Natural killer cell (primary cell): ENCODE measurements around the gene LRRC4B. TPM values are rescaled to one million over a fixed set of nuclear protein-coding genes. Genes with fewer than 3 reads are reported as not detected.

Experiments
- ATAC-seq, 3 donors: fragments of 150-1000 bp in 2 of 3; fragments of 200-7000 bp in 1 of 3; cut with Tn5 transposase; 1 replicate in 1 of 3; 2 replicates in 2 of 3; pipeline ENCODE4 v1.10.0; 2021; ENCODE audit warnings: mild to moderate bottlenecking in 2 of 3, moderate library complexity in 2 of 3
- DNase-seq, 2 donors: peaks; one replicate each; pipeline versions ENCODE4 v3.0.0 to v3.0.0-alpha.2; 2013 to 2021; ENCODE audit warnings: mixed read lengths in 1 of 2
- H3K27ac ChIP-seq: one replicate; pipeline ENCODE4 v1.5.1; 2013; ENCODE audit warnings: mild to moderate bottlenecking, low read length
- H3K27me3 ChIP-seq: one replicate; pipeline ENCODE4 v1.6.1; 2013; ENCODE audit warnings: low read length; ENCODE audit not compliant: control insufficient read depth, insufficient read depth
- H3K36me3 ChIP-seq: one replicate; pipeline ENCODE4 v1.6.1; 2013; ENCODE audit warnings: low read length; ENCODE audit not compliant: control insufficient read depth, insufficient read depth
- H3K4me1 ChIP-seq: one replicate; pipeline ENCODE4 v1.6.1; 2013; ENCODE audit warnings: low read length; ENCODE audit not compliant: control insufficient read depth, insufficient read depth
- H3K4me3 ChIP-seq: one replicate; pipeline ENCODE4 v1.5.1; 2013; ENCODE audit warnings: low read length
- H3K9me3 ChIP-seq: one replicate; pipeline ENCODE4 v1.6.1; 2013; ENCODE audit warnings: low read length; ENCODE audit not compliant: control insufficient read depth, insufficient read depth
- H3K27ac Mint-ChIP-seq, 2 donors: one replicate each; pipeline ENCODE4 v1.8.0; 2022; ENCODE audit warnings: mild to moderate bottlenecking in 2 of 2, mixed read lengths in 2 of 2, moderate library complexity in 1 of 2
- H3K27me3 Mint-ChIP-seq, 2 donors: one replicate each; pipeline ENCODE4 v1.8.0; 2022; ENCODE audit warnings: low read depth in 2 of 2, mixed read lengths in 2 of 2
- H3K36me3 Mint-ChIP-seq: one replicate; pipeline ENCODE4 v1.8.0; 2022; ENCODE audit warnings: mixed read lengths
- H3K4me1 Mint-ChIP-seq, 2 donors: one replicate each; pipeline ENCODE4 v1.8.0; 2022; ENCODE audit warnings: mixed read lengths in 2 of 2
- H3K4me3 Mint-ChIP-seq: one replicate; pipeline ENCODE4 v1.8.0; 2022; ENCODE audit warnings: mild to moderate bottlenecking, moderate library complexity, mixed read lengths
- H3K9me3 Mint-ChIP-seq, 2 donors: one replicate each; pipeline ENCODE4 v1.8.0; 2022; ENCODE audit warnings: mixed read lengths in 2 of 2
- CTCF ChIP-seq: fragments of 200-600 bp; IDR thresholded peaks from one replicate; pipeline ENCODE4 v1.8.0; 2022; ENCODE audit warnings: antibody characterized with exemption
- WGBS: methylation state at CpG from one replicate; pipeline ENCODE4 v1.1.7; 2013; ENCODE audit warnings: missing lambda C conversion rate; ENCODE audit not compliant: insufficient coverage; 5-methylcytosine and 5-hydroxymethylcytosine counted together
- intact Hi-C: fragments of 100-400 bp; cut with micrococcal nuclease; formaldehyde crosslinking; loops from one replicate; pipeline ENCODE4 v1.14.2; 2022
- total RNA-seq, 4 donors: library from RNA; stranded (reverse); fragments of 120-200 nt in 1 of 4; gene quantifications; one replicate each; pipeline versions ENCODE4 v1.2.3 to v1.2.4, GENCODE V29; 2013 to 2022

LRRC4B gene
- total RNA-seq, 3 donors from 2014 or later (not counting 1 experiment from before 2014, with no cell fraction given): not detected

GRCh38 chr19:50562329-50562728 lies 5.9 kb downstream of the LRRC4B start:
- no peak overlapping the region for H3K27ac ChIP-seq
- ATAC-seq (no peak), DNase-seq (no peak)
- no peak overlapping the region for H3K4me3 Mint-ChIP-seq
- peaks cover 39 to 44% of the 10 kb centered on the region in 2 donors for H3K27me3 Mint-ChIP-seq
- H3K27ac Mint-ChIP-seq: no peak overlapping the region
- intact Hi-C loops: no loop called here
- no peaks in the 10 kb centered on the region for H3K9me3 ChIP-seq
- no peaks in the 10 kb centered on the region for H3K36me3 Mint-ChIP-seq
- peaks cover 0 to 14% of the 10 kb centered on the region in 2 donors for H3K4me1 Mint-ChIP-seq
- no peak for TF ChIP-seq CTCF
- peaks cover 15% of the 10 kb centered on the region for H3K27me3 ChIP-seq
- H3K36me3 ChIP-seq: no peaks in the 10 kb centered on the region
- peaks cover 10% of the 10 kb centered on the region for H3K4me1 ChIP-seq
- WGBS: 68% methylated on average over 4 of the region's 4 CpGs
- no peak overlapping the region for H3K4me3 ChIP-seq
- H3K9me3 Mint-ChIP-seq: no peaks in the 10 kb centered on the region

DNA sequence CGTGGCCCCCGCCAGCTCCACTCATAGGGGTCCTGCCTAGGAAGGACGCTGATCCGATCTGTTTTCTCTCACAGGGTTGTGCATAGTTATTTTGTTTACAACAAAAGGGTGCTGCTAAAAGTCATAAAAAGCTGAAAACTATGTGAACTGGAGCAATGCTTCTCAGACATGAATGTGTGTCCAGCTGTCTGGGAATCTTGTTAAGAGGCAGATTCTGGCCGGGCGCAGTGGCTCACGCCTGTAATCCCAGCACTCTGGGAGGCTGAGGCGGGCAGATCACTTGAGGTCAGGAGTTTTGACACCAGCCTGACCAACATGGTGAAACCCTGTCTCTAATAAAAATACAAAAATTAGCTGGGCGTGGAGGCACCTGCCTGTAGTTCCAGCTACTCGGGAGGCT lies 8.6 kb downstream of the LRRC4B start:
- no peaks in the 10 kb centered on the region for H3K9me3 Mint-ChIP-seq
- 70% methylated on average over 10 of the region's 10 CpGs for WGBS

DNA sequence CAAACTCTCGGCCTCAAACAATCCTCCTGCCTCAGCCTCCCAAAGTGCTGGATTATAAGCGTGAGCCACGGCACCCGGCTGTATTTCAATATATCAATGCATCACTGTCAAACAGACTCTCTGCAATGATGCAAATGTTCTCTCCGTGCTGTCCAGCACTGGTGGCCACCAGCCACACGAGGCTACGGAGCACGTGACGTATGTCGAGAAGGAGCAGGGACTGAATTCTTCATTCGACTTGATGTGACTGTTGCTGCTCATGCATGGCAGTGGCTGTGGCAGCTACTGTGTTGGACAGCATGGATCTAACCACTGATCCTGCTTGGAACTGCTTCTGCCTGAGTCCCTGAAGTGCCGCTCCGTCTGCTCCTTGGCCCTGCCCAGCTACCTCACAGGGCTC lies 9.8 kb downstream of the LRRC4B start:
- no peaks in the 10 kb centered on the region for H3K36me3 Mint-ChIP-seq
- peaks cover 5 to 14% of the 10 kb centered on the region in 2 donors for H3K4me1 Mint-ChIP-seq
- Histone ChIP-seq H3K27ac (no peak overlapping the region), H3K4me3 (no peak overlapping the region), H3K27me3 (peaks cover 12% of the 10 kb centered on the region), H3K9me3 (no peaks in the 10 kb centered on the region), H3K36me3 (no peaks in the 10 kb centered on the region), H3K4me1 (peaks cover 13% of the 10 kb centered on the region)
- intact Hi-C loops: loop anchor here (5.0 kb wide), 1 partner anchor 201 kb away; no protein-coding TSS in a partner anchor
- no peak overlapping the region for H3K27ac Mint-ChIP-seq
- H3K27me3 Mint-ChIP-seq: peaks cover 30 to 40% of the 10 kb centered on the region in 2 donors
- DNase-seq: no peak
- 91% methylated on average over 13 of the region's 13 CpGs for WGBS
- no peak for ATAC-seq
- H3K9me3 Mint-ChIP-seq: no peaks in the 10 kb centered on the region
- no peak overlapping the region for H3K4me3 Mint-ChIP-seq
- no peak for TF ChIP-seq CTCF

More for the DNA sequence above, 8.6 kb downstream of the LRRC4B start:
- ATAC-seq: no peak
- H3K36me3 ChIP-seq: no peaks in the 10 kb centered on the region
- H3K4me3 ChIP-seq: no peak overlapping the region
- H3K27me3 ChIP-seq: peaks cover 12% of the 10 kb centered on the region
- H3K4me1 ChIP-seq: peaks cover 13% of the 10 kb centered on the region
- H3K36me3 Mint-ChIP-seq: no peaks in the 10 kb centered on the region
- H3K27ac ChIP-seq: no peak overlapping the region
- H3K27me3 Mint-ChIP-seq: peaks cover 33 to 42% of the 10 kb centered on the region in 2 donors
- no peak overlapping the region for H3K4me3 Mint-ChIP-seq
- peaks cover 5 to 14% of the 10 kb centered on the region in 2 donors for H3K4me1 Mint-ChIP-seq
- no peak for TF ChIP-seq CTCF
- intact Hi-C loops: loop anchor here (5.0 kb wide), 1 partner anchor 202 kb away; no protein-coding TSS in a partner anchor
- no peaks in the 10 kb centered on the region for H3K9me3 ChIP-seq
- DNase-seq: no peak
- no peak overlapping the region for H3K27ac Mint-ChIP-seq

GRCh38 chr19:50558039-50558438 lies 10.2 kb downstream of the LRRC4B start:
- no peak for DNase-seq
- Histone ChIP-seq H3K36me3 (no peaks in the 10 kb centered on the region), H3K4me1 (peaks cover 13% of the 10 kb centered on the region), H3K4me3 (no peak overlapping the region), H3K27me3 (peaks cover 12% of the 10 kb centered on the region), H3K27ac (no peak overlapping the region), H3K9me3 (no peaks in the 10 kb centered on the region)
- Mint-ChIP-seq H3K27ac (no peak overlapping the region), H3K4me1 (peaks cover 5 to 14% of the 10 kb centered on the region in 2 donors), H3K9me3 (no peaks in the 10 kb centered on the region), H3K27me3 (peaks cover 33 to 41% of the 10 kb centered on the region in 2 donors), H3K36me3 (no peaks in the 10 kb centered on the region), H3K4me3 (no peak overlapping the region)
- 92% methylated on average over 2 of the region's 4 CpGs for WGBS
- ATAC-seq: no peak
- intact Hi-C loops: loop anchor here (5.0 kb wide), 1 partner anchor 201 kb away; no protein-coding TSS in a partner anchor
- no peak for TF ChIP-seq CTCF
